Right ventricle myocardium inferior (tissue), 1 donor: ENCODE results near the gene ZNF264. TPM values are rescaled to one million over a fixed set of nuclear protein-coding genes. Genes with fewer than 3 reads are reported as not detected.
A peak's percentile ranks its signal among the peaks of the same experiment; 100 is the strongest.
"Not testable (repeated sequence)": the region's sequence is repeated elsewhere in the genome, so short reads cannot be mapped to it uniquely, and the experiment has no call there.

Experiments
- ATAC-seq: fragments of 200-7000 bp; cut with Tn5 transposase; one replicate; pipeline ENCODE4 v1.9.1; 2020; ENCODE audit warnings: mild to moderate bottlenecking, moderate library complexity
- DNase-seq: peaks from one replicate; pipeline ENCODE4 v3.0.0; 2021; ENCODE audit errors: missing footprints
- intact Hi-C: fragments of 100-400 bp; cut with DNase I; formaldehyde crosslinking; loops from one replicate; pipeline ENCODE4 v1.11.0; 2022
- total RNA-seq: library from RNA; stranded (reverse); fragmentation: NEBNext Ultra II Directional; extraction: Animal tissue kit (Norgen Biotek cat#: 25700); gene quantifications from one replicate; pipeline ENCODE4 v1.2.1, GENCODE V29; 2021
- donor health status: DM: no; HTN: yes; CAD: no; lungs with severe emphysema.

Gene ZNF264
- total RNA-seq, 1 donor from 2014 or later, result 16.5 TPM

GRCh38 chr19:57240311-57241090 lies 49.2 kb downstream of the ZNF264 start, which contains the start of gene ZNF805:
Gene ZNF805, plus strand, starts transcription at chr19:57240632. Its CDS starts 260 bp downstream, at chr19:57240892.
- DNase-seq (peak; percentile 97), ATAC-seq (peak; percentile 100)
- intact Hi-C loops, result loop anchor here (1.0 to 2.0 kb wide), 2 partner anchors 40 to 50 kb away; partner anchors contain the start of genes ZNF264 and ZNF460

GRCh38 chr19:57241176-57241575 lies 49.9 kb downstream of the ZNF264 start:
- intact Hi-C loops, result loop anchor here (2.0 kb wide), 1 partner anchor 50 kb away; the partner anchor contains the start of gene ZNF264
- ATAC-seq (no peak), DNase-seq (no peak)

GRCh38 chr19:57242821-57243220 lies 51.5 kb downstream of the ZNF264 start:
- DNase-seq (no peak), ATAC-seq (no peak)
- intact Hi-C loops, result no loop called here

- intact Hi-C loops, result no loop called here
- no peak for ATAC-seq
- no peak for DNase-seq
Observed at GRCh38 chr19:57244513-57244912, 53.2 kb downstream of the ZNF264 start.

- no peak for ATAC-seq
- no peak for DNase-seq
- intact Hi-C loops, result no loop called here
Observed at GRCh38 chr19:57245066-57245465, 53.8 kb downstream of the ZNF264 start.

GRCh38 chr19:57245959-57246358 lies 54.7 kb downstream of the ZNF264 start:
- intact Hi-C loops, result no loop called here
- DNase-seq (no peak), ATAC-seq (no peak)

GRCh38 chr19:57248646-57249045 lies 57.3 kb downstream of the ZNF264 start:
- DNase-seq, result no peak
- no peak for ATAC-seq
- intact Hi-C loops, result no loop called here

GRCh38 chr19:57249329-57249728 lies 58.0 kb downstream of the ZNF264 start:
- DNase-seq (no peak), ATAC-seq (no peak)
- intact Hi-C loops, result no loop called here

- ATAC-seq, DNase-seq, intact Hi-C loops: not testable (repeated sequence)
Observed at GRCh38 chr19:57253767-57254166, 62.5 kb downstream of the ZNF264 start.

- ATAC-seq (no peak), DNase-seq (no peak)
- intact Hi-C loops, result no loop called here
Observed at GRCh38 chr19:57262044-57262443, 70.7 kb downstream of the ZNF264 start.

- DNase-seq, result no peak
- ATAC-seq, result no peak
- intact Hi-C loops, result no loop called here
Observed at GRCh38 chr19:57263244-57263741, 72.0 kb downstream of the ZNF264 start.

- no peak for DNase-seq
- ATAC-seq, result no peak
- intact Hi-C loops, result no loop called here
Observed at GRCh38 chr19:57267291-57267690, 76.0 kb downstream of the ZNF264 start.

GRCh38 chr19:57269515-57270250 lies 78.4 kb downstream of the ZNF264 start:
- intact Hi-C loops, result no loop called here
- ATAC-seq (no peak), DNase-seq (no peak)

GRCh38 chr19:57271280-57271679 lies 80.0 kb downstream of the ZNF264 start:
- no peak for DNase-seq
- no peak for ATAC-seq
- intact Hi-C loops, result no loop called here

Other genes with a start within 250 kb of the ZNF264 start
- not detected for gene USP29, start 71.5 kb upstream of the ZNF264 start, total RNA-seq
- not detected for gene ZIM3, start 46.3 kb upstream of the ZNF264 start, total RNA-seq
- gene DUXA, start 24.0 kb upstream of the ZNF264 start, total RNA-seq, result not detected
- 1.2 TPM for gene AURKC, start 39.5 kb downstream of the ZNF264 start, total RNA-seq
- gene ZNF805, start 49.1 kb downstream of the ZNF264 start, total RNA-seq, result 9.7 TPM
- 27.3 TPM for gene ZNF460, start 89.0 kb downstream of the ZNF264 start, total RNA-seq
- gene ZNF543, start 129.0 kb downstream of the ZNF264 start, total RNA-seq, result 5.3 TPM
- 7.8 TPM for gene ZNF304, start 159.8 kb downstream of the ZNF264 start, total RNA-seq
- gene TRAPPC2B, start 172.1 kb downstream of the ZNF264 start, total RNA-seq, result 9.7 TPM
- gene ZNF547, start 172.1 kb downstream of the ZNF264 start, total RNA-seq, result 2.4 TPM
- 14.7 TPM for gene ZNF548, start 198.4 kb downstream of the ZNF264 start, total RNA-seq
- gene ZNF17, start 219.7 kb downstream of the ZNF264 start, total RNA-seq, result 9.4 TPM
- gene ZNF749, start 243.8 kb downstream of the ZNF264 start, total RNA-seq, result 3.2 TPM